Endothelial cell of umbilical vein (primary cell): ENCODE data around the gene AMOT. TPM values are rescaled to one million over a fixed set of nuclear protein-coding genes. Genes with fewer than 3 reads are reported as not detected.
A peak's percentile ranks its signal among the peaks of the same experiment; 100 is the strongest.

Experiments
- BruUV-seq: library from RNA; stranded (reverse); fragments of 400-500 nt; replicated peaks from 2 replicates; lab custom pipeline; 2021; lab: Mats Ljungman, UMichigan
- CTCF ChIA-PET: fragments of 300-600, 350-600 bp; sonication (Branson Sonifier 250); formaldehyde crosslinking; loops from one replicate; lab custom pipeline; 2021; ENCODE audit warnings: antibody characterized with exemption, inconsistent platforms; lab: Charles Lee
- POLR2A ChIA-PET: fragments of 300-600, 350-600 bp; sonication (Branson Sonifier 250); formaldehyde crosslinking; loops from one replicate; lab custom pipeline; 2021; ENCODE audit warnings: antibody characterized with exemption, inconsistent platforms; lab: Charles Lee
- DNase-seq: peaks from one replicate; pipeline ENCODE4 v3.0.0-alpha.2; 2011; ENCODE audit warnings: low read depth, low spot score
- FAIRE-seq: peaks from 2 replicates; lab custom pipeline; 2011; peaks lifted over from hg19 to GRCh38; lab: Jason Lieb, UNC
- H2AFZ ChIP-seq: 2 replicates; pipeline ENCODE4 v1.6.0; 2012; ENCODE audit warnings: low read depth, low read length, control low read depth, inconsistent platforms
- H3K27ac ChIP-seq: 2 replicates; pipeline ENCODE4 v1.5.1; 2011; ENCODE audit warnings: low read depth, mild to moderate bottlenecking, control low read depth, low read length, moderate library complexity; ENCODE audit not compliant: insufficient read depth
- H3K27me3 ChIP-seq, 2 experiments: 2 replicates each; pipeline versions ENCODE4 v1.6.0 to v1.6.1; 2011; ENCODE audit warnings: low read length in 2 of 2, mixed read lengths in 1 of 2; ENCODE audit not compliant: control insufficient read depth in 2 of 2, insufficient read depth in 2 of 2
- H3K36me3 ChIP-seq, 2 experiments: 2 replicates in 1 of 2; 3 replicates in 1 of 2; pipeline ENCODE4 v1.5.1; 2011; ENCODE audit warnings: low read length in 2 of 2, mild to moderate bottlenecking in 1 of 2, moderate library complexity in 1 of 2; ENCODE audit not compliant: control insufficient read depth in 2 of 2, insufficient read depth in 2 of 2; ENCODE audit errors: extremely low read depth in 1 of 2
- H3K4me1 ChIP-seq: 3 replicates; pipeline ENCODE4 v1.5.1; 2011; ENCODE audit warnings: mild to moderate bottlenecking, low read length; ENCODE audit not compliant: control insufficient read depth, insufficient read depth; ENCODE audit errors: extremely low read depth
- H3K4me2 ChIP-seq: 2 replicates; pipeline ENCODE4 v1.6.1; 2011; ENCODE audit warnings: low read length, control low read depth, mixed read lengths; ENCODE audit not compliant: insufficient read depth
- H3K4me3 ChIP-seq, 3 experiments: fragments of 200-600 bp in 1 of 3; sonication (generic), shearing (Covaris generic) in 1 of 3; replicated peaks in 1 of 3; 2 replicates each; pipeline ENCODE4 v1.5.1; 2011 to 2016; ENCODE audit warnings: control low read depth in 3 of 3, low read length in 3 of 3, mild to moderate bottlenecking in 2 of 3, inconsistent platforms in 1 of 3, low read depth in 1 of 3, moderate library complexity in 1 of 3; ENCODE audit not compliant: insufficient read depth in 1 of 3
- H3K79me2 ChIP-seq: 2 replicates; pipeline ENCODE4 v1.6.0; 2012; ENCODE audit warnings: low read length, inconsistent platforms; ENCODE audit not compliant: control insufficient read depth, insufficient read depth
- H3K9ac ChIP-seq: replicated peaks from 2 replicates; pipeline ENCODE3; 2011; ENCODE audit warnings: low read length, control low read depth; ENCODE audit not compliant: insufficient read depth; ENCODE audit errors: extremely low read depth
- H3K9me1 ChIP-seq: replicated peaks from 3 replicates; pipeline ENCODE4 v1.6.0; 2011; ENCODE audit warnings: mild to moderate bottlenecking, low read length; ENCODE audit not compliant: control insufficient read depth, insufficient read depth; ENCODE audit errors: extremely low read depth
- H3K9me3 ChIP-seq: replicated peaks from 2 replicates; pipeline ENCODE4 v1.5.1; 2012; ENCODE audit warnings: low read length, inconsistent platforms; ENCODE audit not compliant: control insufficient read depth, insufficient read depth
- H4K20me1 ChIP-seq: replicated peaks from 2 replicates; pipeline ENCODE3; 2011; ENCODE audit warnings: mild to moderate bottlenecking, low read length; ENCODE audit not compliant: control insufficient read depth, insufficient read depth; ENCODE audit errors: extremely low read depth
- EZH2 ChIP-seq: IDR thresholded peaks from 2 replicates; pipeline ENCODE4 v1.6.1; 2012; ENCODE audit warnings: borderline replicate concordance, low read depth, mild to moderate bottlenecking, moderate library complexity, low read length, inconsistent platforms; ENCODE audit not compliant: severe bottlenecking
- FOS ChIP-seq: IDR thresholded peaks from 2 replicates; pipeline ENCODE4 v1.6.1; 2011; ENCODE audit warnings: mild to moderate bottlenecking, low read length, moderate library complexity, borderline replicate concordance; ENCODE audit not compliant: insufficient read depth
- GATA2 ChIP-seq: IDR thresholded peaks from 2 replicates; pipeline ENCODE4 v1.7.0; 2011; ENCODE audit warnings: low read depth, mild to moderate bottlenecking, moderate library complexity, mixed read lengths, low read length; ENCODE audit not compliant: insufficient read length, insufficient read depth
- JUN ChIP-seq: IDR thresholded peaks from 2 replicates; pipeline ENCODE4 v1.6.1; 2011; ENCODE audit warnings: borderline replicate concordance, low read depth; ENCODE audit not compliant: insufficient read length, insufficient read depth
- MYC ChIP-seq: IDR thresholded peaks from one replicate; pipeline ENCODE4 v1.6.1; 2011; ENCODE audit warnings: mild to moderate bottlenecking, low read depth, low read length
- POLR2A ChIP-seq: IDR thresholded peaks from 2 replicates; pipeline ENCODE4 v1.6.1; 2012; ENCODE audit warnings: low read depth, mild to moderate bottlenecking, control low read depth, low read length
- POLR2AphosphoS5 ChIP-seq: IDR thresholded peaks from 2 replicates; pipeline ENCODE4 v1.6.1; 2012; ENCODE audit warnings: low read depth, mild to moderate bottlenecking, control low read depth, low read length, moderate library complexity; ENCODE audit not compliant: insufficient read depth
- dilution Hi-C: fragments of 300-500 bp; cut with MboI; formaldehyde crosslinking; loops from one replicate; pipeline ENCODE4 v1.15.0; 2019; ENCODE audit warnings: low sequenced_read_pairs; ENCODE audit not compliant: extremely low pct_ligation_motif_present
- intact Hi-C: fragments of 100-400 bp; cut with micrococcal nuclease; formaldehyde crosslinking; loops from one replicate; pipeline ENCODE4 v1.10.0; 2022
- polyA plus RNA-seq, 4 experiments: library from polyadenylated mRNA; depleted of rRNA in 3 of 4; stranded (reverse) in 3 of 4; unstranded in 1 of 4; fragments of >200 nt; gene quantifications; 2 replicates each; pipeline versions ENCODE4 v1.2.1 to v1.2.3, GENCODE V29; 2011 to 2012; ENCODE audit warnings: missing spikeins in 1 of 4
- total RNA-seq: library from RNA; stranded (reverse); gene quantifications from 2 replicates; pipeline ENCODE4 v1.2.3, GENCODE V29; 2021
- TF ChIP-seq, protein P1 (sequence below), 2 donors: IDR thresholded peaks; 1 replicate in 1 of 2; 2 replicates in 1 of 2; pipeline ENCODE4 v1.5.1; 2011; ENCODE audit warnings: low read length in 2 of 2, mild to moderate bottlenecking in 2 of 2, moderate library complexity in 2 of 2, control low read depth in 1 of 2, inconsistent platforms in 1 of 2, low read depth in 1 of 2; ENCODE audit not compliant: insufficient read depth in 1 of 2; ENCODE audit errors: extremely low read depth in 1 of 2
- TF ChIP-seq, protein P2 (sequence below): IDR thresholded peaks from 2 replicates; pipeline ENCODE4 v1.6.1; 2011; ENCODE audit not compliant: insufficient read depth, insufficient read length

The AMOT gene
- total and polyA plus RNA-seq, 2 donors (not counting 3 experiments of a cell fraction or from before 2014, with no cell fraction given), result 0.68 to 3.5 TPM

DNA sequence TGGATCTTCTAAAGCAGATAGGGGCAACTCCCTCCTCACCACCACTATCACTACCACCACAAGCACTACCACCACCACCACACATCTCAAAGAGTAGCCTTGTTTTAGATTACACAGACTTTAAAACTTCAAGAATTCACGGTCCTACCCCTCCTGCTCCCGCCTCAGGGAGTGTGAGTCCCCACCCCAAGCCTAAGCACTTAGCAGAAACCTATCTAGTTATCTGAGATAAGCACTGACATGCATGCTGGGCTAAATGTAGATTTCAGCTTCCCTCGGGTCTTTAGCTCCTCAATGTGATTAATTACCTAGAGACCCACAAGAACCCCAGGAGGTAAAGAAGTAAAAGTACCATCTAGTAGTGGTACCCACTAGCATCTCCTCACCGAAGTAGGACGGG, 775 bp downstream of the AMOT start:
- no peaks in the 10 kb centered on the region for H3K79me2 ChIP-seq
- CTCF ChIA-PET, result no interaction called here
- TF ChIP-seq POLR2A (no peak), JUN (no peak), GATA2 (no peak), EZH2 (no peak), FOS (no peak), MYC (no peak), POLR2AphosphoS5 (no peak)
- TF ChIP-seq, protein P1, sequence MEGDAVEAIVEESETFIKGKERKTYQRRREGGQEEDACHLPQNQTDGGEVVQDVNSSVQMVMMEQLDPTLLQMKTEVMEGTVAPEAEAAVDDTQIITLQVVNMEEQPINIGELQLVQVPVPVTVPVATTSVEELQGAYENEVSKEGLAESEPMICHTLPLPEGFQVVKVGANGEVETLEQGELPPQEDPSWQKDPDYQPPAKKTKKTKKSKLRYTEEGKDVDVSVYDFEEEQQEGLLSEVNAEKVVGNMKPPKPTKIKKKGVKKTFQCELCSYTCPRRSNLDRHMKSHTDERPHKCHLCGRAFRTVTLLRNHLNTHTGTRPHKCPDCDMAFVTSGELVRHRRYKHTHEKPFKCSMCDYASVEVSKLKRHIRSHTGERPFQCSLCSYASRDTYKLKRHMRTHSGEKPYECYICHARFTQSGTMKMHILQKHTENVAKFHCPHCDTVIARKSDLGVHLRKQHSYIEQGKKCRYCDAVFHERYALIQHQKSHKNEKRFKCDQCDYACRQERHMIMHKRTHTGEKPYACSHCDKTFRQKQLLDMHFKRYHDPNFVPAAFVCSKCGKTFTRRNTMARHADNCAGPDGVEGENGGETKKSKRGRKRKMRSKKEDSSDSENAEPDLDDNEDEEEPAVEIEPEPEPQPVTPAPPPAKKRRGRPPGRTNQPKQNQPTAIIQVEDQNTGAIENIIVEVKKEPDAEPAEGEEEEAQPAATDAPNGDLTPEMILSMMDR (IDR thresholded peaks at IDR 0.05; ENCODE audit: extremely low read depth in 1 of 2, insufficient read depth in 1 of 2, low read depth in 1 of 2, low read length in 2 of 2), result no peak
- TF ChIP-seq, protein P2, sequence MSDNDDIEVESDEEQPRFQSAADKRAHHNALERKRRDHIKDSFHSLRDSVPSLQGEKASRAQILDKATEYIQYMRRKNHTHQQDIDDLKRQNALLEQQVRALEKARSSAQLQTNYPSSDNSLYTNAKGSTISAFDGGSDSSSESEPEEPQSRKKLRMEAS, result no peak
- peak overlapping the region; percentile 60 for H3K4me2 ChIP-seq
- no peak for DNase-seq
- H3K9me1 ChIP-seq, result no peaks in the 10 kb centered on the region
- dilution Hi-C loops (no loop called here), intact Hi-C loops (no loop called here)
- H2AFZ ChIP-seq, result peak overlapping the region; percentile 94
- FAIRE-seq, result no peak
- no peaks in the 10 kb centered on the region for H3K27me3 ChIP-seq
- no peaks in the 10 kb centered on the region for H4K20me1 ChIP-seq
- H3K27ac ChIP-seq, result no peak overlapping the region
- peak overlapping the region in 1 of 3 experiments; percentile 84 for H3K4me3 ChIP-seq
- H3K4me1 ChIP-seq, result no peaks in the 10 kb centered on the region
- H3K9me3 ChIP-seq, result no peaks in the 10 kb centered on the region
- POLR2A ChIA-PET, result no interaction called here
- BruUV-seq, result no TSS peak
- no peaks in the 10 kb centered on the region for H3K36me3 ChIP-seq
- no peak overlapping the region for H3K9ac ChIP-seq
